ENCODE data around the gene C8G. TPM values are rescaled to one million over a fixed set of nuclear protein-coding genes. Genes with fewer than 3 reads are reported as not detected.

C8G gene
- total RNA-seq, 6 experiments from 2014 or later: 248 to 755 (median 453) TPM

DNA sequence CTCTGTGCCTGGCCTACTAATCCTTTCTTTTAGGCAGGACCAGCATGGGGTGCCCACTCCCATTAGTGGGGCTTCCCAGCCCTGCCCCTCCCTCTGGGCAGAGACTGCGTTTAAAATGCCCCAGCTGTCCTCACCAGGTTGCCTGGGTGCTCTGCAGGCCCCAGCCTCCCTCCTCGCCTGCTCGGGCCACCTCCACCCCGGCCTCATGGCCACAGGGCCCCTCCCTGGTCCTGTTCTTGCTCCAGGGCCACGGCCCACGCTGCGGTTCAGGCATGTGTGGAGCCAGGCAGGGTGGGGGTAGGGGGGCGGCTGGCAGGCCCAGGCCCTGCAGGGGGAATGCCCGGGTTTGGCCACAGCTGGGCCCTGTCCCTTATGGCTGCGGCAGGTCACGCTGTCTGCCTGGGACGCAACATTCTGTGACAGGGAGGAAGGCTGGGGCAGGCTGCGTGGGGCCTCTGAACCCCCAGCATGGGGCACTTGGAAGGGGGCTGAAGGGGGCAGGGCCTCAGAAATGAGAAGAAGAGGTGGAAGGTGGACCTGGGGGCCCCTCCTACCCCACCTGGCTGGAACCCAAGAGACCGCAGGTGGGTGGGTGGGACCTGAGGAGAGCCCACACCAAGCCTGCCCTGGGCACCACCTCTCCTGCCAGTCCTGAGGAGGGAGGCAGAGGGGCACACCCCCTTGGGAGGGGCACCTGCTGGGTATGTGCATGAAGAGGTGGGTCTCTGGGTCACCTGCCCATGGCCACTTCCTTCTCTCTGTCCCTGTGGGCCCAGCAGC, 6.7 kb downstream of the C8G start, which contains the start of gene LCN12:
TSS of gene LCN12 (plus strand) at position 733 of the 780 bp plus-strand sequence. CDS start 55 bp downstream, outside the sequence.
- H3K36me3 ChIP-seq: no peaks in the 10 kb centered on the region
- no peak for TF ChIP-seq POLR2A (IDR thresholded peaks at IDR 0.05)
- TF ChIP-seq, protein P1, sequence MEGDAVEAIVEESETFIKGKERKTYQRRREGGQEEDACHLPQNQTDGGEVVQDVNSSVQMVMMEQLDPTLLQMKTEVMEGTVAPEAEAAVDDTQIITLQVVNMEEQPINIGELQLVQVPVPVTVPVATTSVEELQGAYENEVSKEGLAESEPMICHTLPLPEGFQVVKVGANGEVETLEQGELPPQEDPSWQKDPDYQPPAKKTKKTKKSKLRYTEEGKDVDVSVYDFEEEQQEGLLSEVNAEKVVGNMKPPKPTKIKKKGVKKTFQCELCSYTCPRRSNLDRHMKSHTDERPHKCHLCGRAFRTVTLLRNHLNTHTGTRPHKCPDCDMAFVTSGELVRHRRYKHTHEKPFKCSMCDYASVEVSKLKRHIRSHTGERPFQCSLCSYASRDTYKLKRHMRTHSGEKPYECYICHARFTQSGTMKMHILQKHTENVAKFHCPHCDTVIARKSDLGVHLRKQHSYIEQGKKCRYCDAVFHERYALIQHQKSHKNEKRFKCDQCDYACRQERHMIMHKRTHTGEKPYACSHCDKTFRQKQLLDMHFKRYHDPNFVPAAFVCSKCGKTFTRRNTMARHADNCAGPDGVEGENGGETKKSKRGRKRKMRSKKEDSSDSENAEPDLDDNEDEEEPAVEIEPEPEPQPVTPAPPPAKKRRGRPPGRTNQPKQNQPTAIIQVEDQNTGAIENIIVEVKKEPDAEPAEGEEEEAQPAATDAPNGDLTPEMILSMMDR (IDR thresholded peaks at IDR 0.05): no peak
- DNase-seq: peak in 1 of 3 donors; percentile 27
- no peak for ATAC-seq
- peaks cover 0 to 22% (median 10%) of the 10 kb centered on the region in 4 donors for H3K4me1 ChIP-seq
- 100% methylated on average over 4 of the region's 14 CpGs for WGBS (ENCODE audit: insufficient coverage, low coverage, low lambda C conversion rate, missing lambda C conversion rate)
- H3K27me3 ChIP-seq: no peaks in the 10 kb centered on the region
- H3K9me3 ChIP-seq: no peaks in the 10 kb centered on the region
- peak within 1 kb of the TSS in 2 of 3 donors; percentile 86 to 98 for H3K27ac ChIP-seq
- H3K4me3 ChIP-seq: no peak within 1 kb of the TSS
- intact Hi-C loops (cut with DNase I): loop anchor here in 1 of 2 donors (5.0 kb wide), 1 partner anchor 81 kb away; the partner anchor contains the start of gene FUT7

DNA sequence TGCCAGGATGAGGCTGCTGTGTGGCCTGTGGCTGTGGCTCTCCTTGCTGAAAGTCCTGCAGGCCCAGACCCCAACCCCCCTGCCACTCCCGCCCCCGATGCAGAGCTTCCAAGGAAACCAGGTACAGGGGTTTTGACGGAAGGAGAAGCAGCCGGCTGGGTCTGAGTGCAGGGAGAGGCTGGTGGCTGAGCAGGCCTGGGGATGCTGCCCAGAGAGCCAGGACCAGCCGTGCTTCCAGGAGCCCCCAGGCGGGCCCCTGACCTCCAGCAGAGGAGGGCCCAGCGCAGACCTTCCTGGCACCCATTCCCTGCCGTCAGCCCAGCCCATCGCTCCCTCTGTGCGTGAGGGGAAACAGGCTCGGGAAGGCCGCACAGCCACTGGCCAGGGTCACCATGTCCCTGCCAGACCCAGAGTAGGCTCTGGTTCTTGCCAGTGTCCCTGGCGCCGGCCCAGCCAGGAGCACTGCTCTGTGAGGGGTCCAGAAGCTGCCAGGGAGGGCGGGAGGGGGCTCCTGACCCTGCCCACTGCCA, 7.3 kb downstream of the C8G start:
- H3K9me3 ChIP-seq: no peaks in the 10 kb centered on the region
- intact Hi-C loops (cut with DNase I): loop anchor here in 1 of 2 donors (5.0 kb wide), 1 partner anchor 80 kb away; the partner anchor contains the start of gene FUT7
- no peak overlapping the region for H3K4me3 ChIP-seq
- no peaks in the 10 kb centered on the region for H3K27me3 ChIP-seq
- peak in 1 of 3 donors; percentile 17 for DNase-seq
- H3K36me3 ChIP-seq: no peaks in the 10 kb centered on the region
- ATAC-seq: no peak
- H3K4me1 ChIP-seq: peaks cover 0 to 20% (median 10%) of the 10 kb centered on the region in 4 donors
- WGBS (ENCODE audit: insufficient coverage, low coverage, low lambda C conversion rate, missing lambda C conversion rate): no CpG with 5 or more reads among the region's 15 CpGs
- H3K27ac ChIP-seq: no peak overlapping the region
- TF ChIP-seq POLR2A (IDR thresholded peaks at IDR 0.05): no peak
- TF ChIP-seq, protein P1 (IDR thresholded peaks at IDR 0.05): no peak

DNA sequence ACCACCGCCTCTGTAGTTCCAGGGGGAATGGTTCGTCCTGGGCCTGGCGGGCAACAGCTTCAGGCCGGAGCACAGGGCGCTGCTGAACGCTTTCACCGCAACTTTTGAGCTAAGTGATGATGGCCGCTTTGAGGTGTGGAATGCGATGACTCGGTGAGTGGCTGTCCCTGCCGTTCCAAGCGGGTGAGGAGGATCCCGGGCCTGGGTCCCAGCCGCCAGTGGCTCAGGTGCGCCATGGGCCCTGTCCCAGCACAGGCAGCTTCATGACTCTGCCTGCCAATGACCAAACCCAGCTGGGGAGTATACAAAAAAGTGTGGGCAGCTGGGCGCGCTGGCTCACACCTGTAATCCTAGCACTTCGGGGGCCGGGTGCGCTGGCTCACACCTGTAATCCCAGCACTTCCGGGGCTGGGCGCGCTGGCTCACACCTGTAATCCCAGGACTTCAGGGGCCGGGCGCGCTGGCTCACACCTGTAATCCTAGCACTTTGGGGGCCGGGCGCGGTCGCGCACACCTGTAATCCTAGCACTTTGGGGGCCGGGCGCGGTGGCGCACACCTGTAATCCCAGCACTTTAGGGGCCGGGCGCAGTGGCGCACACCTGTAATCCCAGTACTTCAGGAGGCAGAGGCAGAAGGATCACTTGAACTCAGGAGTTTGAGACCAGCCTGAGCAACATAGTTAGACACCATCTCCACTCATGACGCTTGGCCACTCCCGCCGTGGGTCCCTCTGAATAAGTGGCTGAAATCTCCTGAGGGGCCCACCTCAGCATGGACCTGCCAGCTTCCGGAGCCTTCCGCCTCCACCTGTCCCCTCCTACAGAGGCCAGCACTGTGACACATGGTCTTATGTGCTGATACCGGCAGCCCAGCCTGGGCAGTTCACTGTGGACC, 8.1 kb downstream of the C8G start:
- no peaks in the 10 kb centered on the region for H3K27me3 ChIP-seq
- peaks cover 0 to 13% (median 6%) of the 10 kb centered on the region in 4 donors for H3K4me1 ChIP-seq
- no peak overlapping the region for H3K4me3 ChIP-seq
- ATAC-seq: no peak
- no peak overlapping the region for H3K27ac ChIP-seq
- intact Hi-C loops (cut with DNase I): loop anchor here in 1 of 2 donors (5.0 kb wide), 1 partner anchor 79 kb away; the partner anchor contains the start of gene FUT7
- peak in 1 of 3 donors; percentile 16 for DNase-seq
- H3K9me3 ChIP-seq: no peaks in the 10 kb centered on the region
- H3K36me3 ChIP-seq: no peaks in the 10 kb centered on the region
- TF ChIP-seq, protein P1 (IDR thresholded peaks at IDR 0.05): no peak
- no peak for TF ChIP-seq POLR2A (IDR thresholded peaks at IDR 0.05)
- WGBS (ENCODE audit: insufficient coverage, low coverage, low lambda C conversion rate, missing lambda C conversion rate): 95% methylated on average over 4 of the region's 44 CpGs

DNA sequence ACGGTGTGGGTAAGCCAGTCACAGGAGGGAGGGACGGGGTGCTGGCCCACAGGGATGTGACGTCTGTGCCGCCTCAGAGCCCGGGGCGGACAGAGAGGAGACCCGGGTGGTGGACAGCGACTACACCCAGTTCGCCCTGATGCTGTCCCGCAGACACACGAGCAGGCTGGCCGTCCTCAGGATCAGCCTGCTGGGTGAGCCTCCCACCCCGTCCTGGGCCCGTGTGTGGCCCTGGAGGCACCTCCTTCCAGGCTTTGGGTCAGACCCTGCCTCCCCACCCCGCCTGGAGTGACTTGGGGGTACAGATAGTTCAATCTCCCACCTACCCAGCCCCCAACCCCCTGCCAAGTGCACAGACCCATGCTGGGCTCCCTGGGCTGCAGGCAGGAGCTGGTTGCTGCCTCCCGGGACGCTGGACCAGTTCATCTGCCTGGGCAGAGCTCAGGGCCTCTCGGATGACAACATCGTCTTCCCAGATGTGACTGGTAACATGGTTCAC, 8.8 kb downstream of the C8G start:
- intact Hi-C loops (cut with DNase I): loop anchor here in 1 of 2 donors (5.0 kb wide), 1 partner anchor 78 kb away; the partner anchor contains the start of gene FUT7
- WGBS (ENCODE audit: insufficient coverage, low coverage, low lambda C conversion rate, missing lambda C conversion rate): 82% methylated on average over 5 of the region's 19 CpGs
- TF ChIP-seq, protein P1 (IDR thresholded peaks at IDR 0.05): no peak
- no peak for TF ChIP-seq POLR2A (IDR thresholded peaks at IDR 0.05)
- DNase-seq (no peak), ATAC-seq (no peak)
- no peak overlapping the region for H3K27ac ChIP-seq
- H3K9me3 ChIP-seq: no peaks in the 10 kb centered on the region
- no peaks in the 10 kb centered on the region for H3K36me3 ChIP-seq
- H3K4me3 ChIP-seq: no peak overlapping the region
- H3K4me1 ChIP-seq: peaks cover 0 to 6% (median 3%) of the 10 kb centered on the region in 4 donors
- H3K27me3 ChIP-seq: no peaks in the 10 kb centered on the region

Measured in right lobe of liver (tissue), 6 donors.